Uterus (tissue), 4 donors: ENCODE data around the gene AGBL4. TPM values are rescaled to one million over a fixed set of nuclear protein-coding genes. Genes with fewer than 3 reads are reported as not detected.

Source experiments
- DNase-seq, 2 donors: peaks; one replicate each; pipeline ENCODE4 v3.0.0-alpha.2; 2019 to 2020
- H3K27ac ChIP-seq, 2 donors: fragments of 200-600 bp; sonication (generic); 1 replicate in 1 of 2; 2 replicates in 1 of 2; pipeline ENCODE4 v1.5.1; 2016 to 2018
- H3K27me3 ChIP-seq, 2 donors: fragments of 200-600 bp; sonication (generic); one replicate each; pipeline ENCODE4 v1.5.1; 2018 to 2019; ENCODE audit warnings: control low read depth in 1 of 2
- H3K36me3 ChIP-seq, 2 donors: fragments of 200-600 bp; sonication (generic); one replicate each; pipeline ENCODE4 v1.5.1; 2019; ENCODE audit warnings: control low read depth in 1 of 2
- H3K4me1 ChIP-seq, 2 donors: fragments of 200-600 bp; sonication (generic); one replicate each; pipeline ENCODE4 v1.5.1; 2018 to 2019; ENCODE audit warnings: control low read depth in 1 of 2
- H3K4me3 ChIP-seq, 2 donors: fragments of 200-600 bp; sonication (generic); 1 replicate in 1 of 2; 2 replicates in 1 of 2; pipeline ENCODE4 v1.5.1; 2018 to 2019; ENCODE audit warnings: mild to moderate bottlenecking in 1 of 2
- H3K9me3 ChIP-seq, 2 donors: fragments of 200-600 bp; sonication (generic); one replicate each; pipeline ENCODE4 v1.5.1; 2019; ENCODE audit warnings: control low read depth in 1 of 2
- CTCF ChIP-seq, 4 experiments: fragments of 200-600 bp in 2 of 4; fragments of 450-650 bp in 2 of 4; sonication (generic) in 2 of 4; IDR thresholded peaks; one replicate each; pipeline ENCODE4 v1.5.1; 2016 to 2019; ENCODE audit warnings: antibody characterized with exemption in 4 of 4, mild to moderate bottlenecking in 2 of 4, moderate library complexity in 1 of 4
- POLR2A ChIP-seq, 2 donors: fragments of 450-650 bp; IDR thresholded peaks; one replicate each; pipeline ENCODE4 v1.6.1; 2016; ENCODE audit warnings: antibody characterized with exemption in 2 of 2, mild to moderate bottlenecking in 1 of 2, moderate library complexity in 1 of 2
- intact Hi-C: fragments of 100-400 bp; cut with DNase I; formaldehyde crosslinking; loops from one replicate; pipeline ENCODE4 v1.15.1; 2023; ENCODE audit warnings: low total_unique reads
- total RNA-seq, 4 donors: library from RNA; depleted of rRNA in 3 of 4; stranded (reverse); fragments of >200 nt in 3 of 4; gene quantifications; one replicate each; pipeline versions ENCODE4 v1.1.0 to v1.2.4, GENCODE V29; 2014 to 2023
- donor health status: DM: yes; HTN: yes; CAD: no.

The AGBL4 gene
- total RNA-seq, 4 donors from 2014 or later, result 0.85 to 1.9 TPM; not detected in 2

GRCh38 chr1:48555271-48555670 is 1468.5 kb downstream of the AGBL4 start:
- intact Hi-C loops, result no loop called here
- no peak for DNase-seq

GRCh38 chr1:48552903-48553606 is 1470.7 kb downstream of the AGBL4 start:
- H3K27me3 ChIP-seq, result no peaks in the 10 kb centered on the region
- no peaks in the 10 kb centered on the region for H3K36me3 ChIP-seq
- H3K27ac ChIP-seq, result no peak overlapping the region
- no peak overlapping the region for H3K4me3 ChIP-seq
- TF ChIP-seq CTCF (IDR thresholded peaks at IDR 0.05) (no peak), POLR2A (IDR thresholded peaks at IDR 0.05) (no peak)
- intact Hi-C loops, result no loop called here
- H3K4me1 ChIP-seq, result no peaks in the 10 kb centered on the region
- no peak for DNase-seq
- H3K9me3 ChIP-seq, result no peaks in the 10 kb centered on the region

More at GRCh38 chr1:48555271-48555670, 1468.5 kb downstream of the AGBL4 start:
- Histone ChIP-seq H3K4me3 (no peak overlapping the region), H3K36me3 (no peaks in the 10 kb centered on the region), H3K27ac (no peak overlapping the region), H3K27me3 (no peaks in the 10 kb centered on the region), H3K4me1 (no peaks in the 10 kb centered on the region), H3K9me3 (no peaks in the 10 kb centered on the region)
- TF ChIP-seq CTCF (IDR thresholded peaks at IDR 0.05) (no peak), POLR2A (IDR thresholded peaks at IDR 0.05) (no peak)

GRCh38 chr1:48552420-48552819 is 1471.3 kb downstream of the AGBL4 start:
- TF ChIP-seq POLR2A (IDR thresholded peaks at IDR 0.05) (no peak), CTCF (IDR thresholded peaks at IDR 0.05) (no peak)
- no peaks in the 10 kb centered on the region for H3K9me3 ChIP-seq
- H3K27ac ChIP-seq, result no peak overlapping the region
- intact Hi-C loops, result no loop called here
- DNase-seq, result no peak
- no peaks in the 10 kb centered on the region for H3K36me3 ChIP-seq
- no peaks in the 10 kb centered on the region for H3K4me1 ChIP-seq
- H3K27me3 ChIP-seq, result no peaks in the 10 kb centered on the region
- H3K4me3 ChIP-seq, result no peak overlapping the region

- no peaks in the 10 kb centered on the region for H3K36me3 ChIP-seq
- no peaks in the 10 kb centered on the region for H3K4me1 ChIP-seq
- H3K9me3 ChIP-seq, result no peaks in the 10 kb centered on the region
- intact Hi-C loops, result no loop called here
- no peak overlapping the region for H3K27ac ChIP-seq
- H3K27me3 ChIP-seq, result no peaks in the 10 kb centered on the region
- no peak for DNase-seq
- TF ChIP-seq POLR2A (IDR thresholded peaks at IDR 0.05) (no peak), CTCF (IDR thresholded peaks at IDR 0.05) (no peak)
- H3K4me3 ChIP-seq, result no peak overlapping the region
Observed at GRCh38 chr1:48548985-48549384, 1474.8 kb downstream of the AGBL4 start.

- TF ChIP-seq CTCF (IDR thresholded peaks at IDR 0.05) (no peak), POLR2A (IDR thresholded peaks at IDR 0.05) (no peak)
- intact Hi-C loops, result no loop called here
Observed at GRCh38 chr1:48547561-48548220, 1476.1 kb downstream of the AGBL4 start.

More at GRCh38 chr1:48547561-48548220, 1476.1 kb downstream of the AGBL4 start:
- no peak overlapping the region for H3K4me3 ChIP-seq
- no peaks in the 10 kb centered on the region for H3K4me1 ChIP-seq
- no peak for DNase-seq
- H3K27me3 ChIP-seq, result no peaks in the 10 kb centered on the region
- H3K9me3 ChIP-seq, result no peaks in the 10 kb centered on the region
- H3K36me3 ChIP-seq, result no peaks in the 10 kb centered on the region
- no peak overlapping the region for H3K27ac ChIP-seq
